ENCODE measurements around the gene GDI1.
"Not testable (repeated sequence)": the region's sequence is repeated elsewhere in the genome, so short reads cannot be mapped to it uniquely, and the experiment has no call there.

Gene GDI1
- 131 to 144 reads per million in 2 donors for total RNA-seq

GRCh38 chrX:154436983-154437752 is at the start of gene GDI1:
Gene GDI1, plus strand, starts transcription at chrX:154437154. Its CDS starts 101 bp downstream, at chrX:154437255.
- peak; percentile 59 for DNase-seq

- not testable (repeated sequence) for DNase-seq
Observed at GRCh38 chrX:154388094-154388493, 48.9 kb upstream of the GDI1 start.

GRCh38 chrX:154388649-154389048 is 48.3 kb upstream of the GDI1 start:
- not testable (repeated sequence) for DNase-seq

- not testable (repeated sequence) for DNase-seq
Observed at GRCh38 chrX:154389812-154390747, 46.9 kb upstream of the GDI1 start.

GRCh38 chrX:154396363-154396762 is 40.6 kb upstream of the GDI1 start:
- DNase-seq = not testable (repeated sequence)

- peak; percentile 34 for DNase-seq
Observed at GRCh38 chrX:154396973-154397887, 39.7 kb upstream of the GDI1 start.

GRCh38 chrX:154397888-154398667 is 38.9 kb upstream of the GDI1 start, which contains the start of gene RPL10:
Gene RPL10, plus strand, starts transcription at chrX:154398377. Its CDS starts 143 bp downstream, at chrX:154398520.
- peak; percentile 72 for DNase-seq

GRCh38 chrX:154398668-154399526 is 38.1 kb upstream of the GDI1 start:
- DNase-seq = peak; percentile 69

GRCh38 chrX:154399527-154400368 is 37.2 kb upstream of the GDI1 start:
- no peak for DNase-seq

- not testable (repeated sequence) for DNase-seq
Observed at GRCh38 chrX:154400369-154400817, 36.6 kb upstream of the GDI1 start.

GRCh38 chrX:154401045-154401799 is 35.7 kb upstream of the GDI1 start:
- no peak for DNase-seq

- DNase-seq = no peak
Observed at GRCh38 chrX:154401918-154402621, 34.9 kb upstream of the GDI1 start.

GRCh38 chrX:154402622-154403127 is 34.3 kb upstream of the GDI1 start:
- no peak for DNase-seq

GRCh38 chrX:154403192-154403591 is 33.8 kb upstream of the GDI1 start:
- no peak for DNase-seq

GRCh38 chrX:154403858-154404257 is 33.1 kb upstream of the GDI1 start:
- no peak for DNase-seq

GRCh38 chrX:154404625-154405192 is 32.2 kb upstream of the GDI1 start:
- DNase-seq = no peak

- no peak for DNase-seq
Observed at GRCh38 chrX:154408659-154409221, 28.2 kb upstream of the GDI1 start.
